HG02885 (cell line): ENCODE measurements around the gene MCM9.
A peak's percentile ranks its signal among the peaks of the same experiment; 100 is the strongest.

Experiments used
- ATAC-seq: cut with Tn5 transposase; IDR thresholded peaks from one replicate; pipeline ENCODE4 v1.9.1; 2021; ENCODE audit warnings: mild to moderate bottlenecking; ENCODE audit not compliant: unreplicated experiment, poor library complexity

MCM9 gene

GRCh38 chr6:118934461-118935330, at the start of gene MCM9:
Gene MCM9, minus strand, starts transcription at chr6:118935159. Its CDS starts 3,436 bp downstream, at chr6:118931723.
- ATAC-seq = peak; percentile 95

- ATAC-seq = no peak
Observed at GRCh38 chr6:118984342-118984741, 49.4 kb upstream of the MCM9 start.

- ATAC-seq = no peak
Observed at GRCh38 chr6:118982575-118982911, 47.6 kb upstream of the MCM9 start.

- ATAC-seq = no peak
Observed at GRCh38 chr6:118981884-118982574, 47.1 kb upstream of the MCM9 start.

- ATAC-seq = no peak
Observed at GRCh38 chr6:118980063-118980462, 45.1 kb upstream of the MCM9 start.

- ATAC-seq = no peak
Observed at GRCh38 chr6:118974790-118975189, 39.8 kb upstream of the MCM9 start.

- ATAC-seq = no peak
Observed at GRCh38 chr6:118971682-118972081, 36.7 kb upstream of the MCM9 start.

- ATAC-seq = no peak
Observed at GRCh38 chr6:118970866-118971265, 35.9 kb upstream of the MCM9 start.

GRCh38 chr6:118968416-118968815, 33.5 kb upstream of the MCM9 start:
- ATAC-seq = no peak

GRCh38 chr6:118967239-118967638, 32.3 kb upstream of the MCM9 start:
- no peak for ATAC-seq

- no peak for ATAC-seq
Observed at GRCh38 chr6:118965843-118966370, 30.9 kb upstream of the MCM9 start.

- ATAC-seq = no peak
Observed at GRCh38 chr6:118965371-118965770, 30.4 kb upstream of the MCM9 start.

GRCh38 chr6:118963003-118963402, 28.0 kb upstream of the MCM9 start:
- no peak for ATAC-seq

- ATAC-seq = no peak
Observed at GRCh38 chr6:118959903-118960302, 24.9 kb upstream of the MCM9 start.

- ATAC-seq = no peak
Observed at GRCh38 chr6:118953391-118953790, 18.4 kb upstream of the MCM9 start.

- peak; percentile 55 for ATAC-seq
Observed at GRCh38 chr6:118952683-118953082, 17.7 kb upstream of the MCM9 start.

- no peak for ATAC-seq
Observed at GRCh38 chr6:118945217-118945616, 10.3 kb upstream of the MCM9 start.

GRCh38 chr6:118940770-118941169, 5.8 kb upstream of the MCM9 start:
- no peak for ATAC-seq

GRCh38 chr6:118939683-118940082, 4.7 kb upstream of the MCM9 start:
- ATAC-seq = no peak

- no peak for ATAC-seq
Observed at GRCh38 chr6:118935978-118936703, 1.2 kb upstream of the MCM9 start.

GRCh38 chr6:118935331-118935668, 341 bp upstream of the MCM9 start:
- ATAC-seq = peak; percentile 5
